DMS79 treated with DMSO at 0.1 percent for 48 hours (cell line): ENCODE measurements around the gene FBLN1.
"Not testable (repeated sequence)": the region's sequence is repeated elsewhere in the genome, so short reads cannot be mapped to it uniquely, and the experiment has no call there.

ENCODE experiments used
- DNase-seq: peaks from one replicate; lab custom pipeline; 2025; lab: John Stamatoyannopoulos, UW

FBLN1 gene

GRCh38 chr22:45502215-45503049 is at the start of gene FBLN1:
TSS of gene FBLN1 (plus strand) at chr22:45502883. CDS start at chr22:45502986, 103 bp downstream.
- no peak for DNase-seq

DNA sequence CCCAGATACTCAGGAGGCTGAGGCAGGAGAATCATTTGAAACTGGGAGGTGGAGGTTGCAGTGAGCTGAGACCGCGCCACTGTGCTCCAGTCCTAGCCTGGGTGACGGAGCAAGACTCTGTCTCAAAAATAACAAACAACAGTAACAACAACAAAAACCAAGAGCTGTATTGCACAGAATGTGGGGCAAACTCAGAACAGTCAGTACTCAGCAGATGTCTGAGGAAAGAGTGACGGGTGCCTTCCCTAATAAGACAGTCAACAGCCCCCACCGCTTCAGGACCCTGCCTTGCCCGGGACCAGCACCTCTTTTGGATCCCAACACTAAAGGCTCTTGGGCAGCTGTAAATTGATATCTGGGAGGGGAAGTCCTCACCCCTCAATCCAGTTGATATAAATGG is 48.9 kb upstream of the FBLN1 start:
- no peak for DNase-seq

GRCh38 chr22:45454275-45454674 is 48.4 kb upstream of the FBLN1 start:
- no peak for DNase-seq

DNA sequence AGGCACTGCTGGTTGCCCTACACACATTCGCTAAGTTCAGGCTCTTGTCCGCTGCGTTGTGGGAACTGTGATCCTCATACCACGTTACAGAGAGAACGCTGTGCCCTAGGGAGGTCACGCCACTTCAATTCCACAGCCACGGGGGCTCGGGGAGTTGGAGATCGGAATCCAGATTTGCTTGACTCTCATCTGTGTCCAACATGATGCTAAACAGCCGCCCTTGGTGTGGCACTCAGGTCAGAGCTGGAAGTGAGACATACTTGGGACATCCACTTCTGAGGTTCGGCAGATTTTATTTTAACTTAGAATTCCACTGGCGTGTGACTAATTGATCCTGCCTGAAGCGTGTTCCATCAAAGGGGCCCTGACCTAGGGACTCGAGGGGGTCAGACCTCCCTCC is 47.5 kb upstream of the FBLN1 start:
- DNase-seq: no peak

GRCh38 chr22:45455621-45456020 is 47.1 kb upstream of the FBLN1 start:
- DNase-seq: no peak

DNA sequence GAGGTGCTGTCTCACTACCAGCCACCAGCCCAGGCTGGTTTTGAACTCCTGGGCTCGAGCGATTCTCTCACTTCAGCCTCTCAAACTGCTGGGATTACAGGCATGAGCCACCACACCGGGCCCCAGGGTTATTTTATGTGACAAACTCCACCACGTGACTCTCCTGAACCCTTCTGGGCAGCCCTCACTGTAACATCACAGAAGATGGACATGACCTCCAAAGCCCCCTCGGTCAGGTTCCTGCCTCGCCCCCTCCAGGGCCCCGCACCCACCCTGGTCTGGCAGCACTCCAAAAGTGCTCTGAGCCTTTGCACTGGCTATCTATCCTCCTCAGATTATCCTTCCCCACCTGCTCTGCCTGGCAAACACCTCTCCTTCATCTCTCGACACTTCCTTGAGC is 45.9 kb upstream of the FBLN1 start:
- DNase-seq: no peak

DNA sequence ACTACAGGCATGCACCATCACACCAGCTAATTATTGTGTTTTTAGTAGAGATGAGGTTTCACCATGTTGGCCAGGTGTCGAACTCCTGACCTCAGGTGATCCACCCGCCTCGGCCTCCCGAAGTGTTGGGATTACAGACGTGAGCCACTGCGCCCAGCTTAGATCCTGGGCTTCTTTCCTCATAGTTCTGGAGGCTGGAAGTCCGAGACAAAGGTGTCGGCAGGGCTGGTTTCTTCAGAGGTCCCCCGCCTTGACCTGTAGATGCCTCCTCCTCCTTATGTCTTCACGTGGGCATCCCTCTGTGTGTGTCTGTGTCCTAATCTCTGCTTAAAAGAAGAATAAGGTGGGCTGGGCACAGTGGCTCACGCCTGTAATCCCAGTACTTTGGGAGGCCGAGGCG is 44.2 kb upstream of the FBLN1 start:
- DNase-seq: no peak

DNA sequence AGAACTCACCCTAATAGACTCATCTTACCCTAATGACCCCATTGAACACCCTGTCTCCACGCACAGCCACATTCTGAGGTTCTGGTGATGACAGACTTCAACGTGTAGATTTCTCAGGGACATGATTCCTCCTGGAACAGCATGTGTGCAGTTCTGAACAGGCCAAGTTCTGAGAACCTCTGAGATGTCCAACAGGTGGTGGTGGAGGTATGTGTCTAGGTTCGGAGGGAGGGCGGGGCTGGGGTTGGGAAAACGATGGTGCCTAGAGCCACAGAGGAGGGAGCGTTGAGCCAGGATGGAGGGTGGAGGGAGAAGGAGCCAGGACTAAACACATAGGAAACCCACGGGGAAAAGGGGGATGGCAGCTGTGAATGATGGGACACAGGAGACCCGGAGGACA is 43.4 kb upstream of the FBLN1 start:
- DNase-seq: no peak

DNA sequence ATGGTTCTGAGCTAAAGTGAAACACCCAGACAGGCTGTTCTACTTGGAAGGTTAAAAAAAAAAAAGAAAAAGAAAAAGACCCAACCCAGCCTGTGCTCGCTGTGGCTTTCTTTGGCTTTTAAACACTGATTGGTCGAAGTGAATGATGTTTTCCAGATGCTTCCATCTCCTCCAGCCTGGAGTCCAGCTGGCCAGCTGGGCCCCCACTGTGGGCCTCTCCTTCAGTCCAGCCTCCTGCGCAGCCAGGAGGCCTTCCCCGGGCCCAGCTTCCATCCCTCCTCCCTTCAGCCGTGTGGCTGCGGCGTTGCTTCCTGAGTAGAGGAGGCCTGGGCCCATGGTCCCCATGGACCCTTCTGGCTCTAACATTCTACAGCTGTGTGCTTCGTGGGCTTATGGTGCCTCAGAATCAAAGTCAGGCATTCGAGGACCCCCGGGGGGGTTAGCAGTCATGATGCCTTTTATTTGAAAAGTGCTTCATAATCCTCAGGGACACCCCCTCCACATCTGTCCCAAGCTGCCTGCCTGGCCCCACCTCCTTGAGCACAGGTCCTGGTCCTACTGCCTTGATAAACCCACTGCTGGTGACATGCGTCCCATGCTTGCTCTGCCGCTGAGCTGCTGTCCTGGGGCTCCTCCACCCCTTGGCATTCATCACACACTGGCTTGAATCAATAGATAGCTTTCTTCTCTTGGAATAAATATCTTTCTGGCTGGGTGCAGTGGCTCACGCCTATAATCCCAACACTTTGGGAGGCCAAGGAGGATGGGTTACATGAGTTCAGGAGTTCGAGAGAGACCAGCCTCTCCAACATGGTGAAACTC is 42.2 kb upstream of the FBLN1 start:
- DNase-seq: no peak

GRCh38 chr22:45462034-45462655 is 40.5 kb upstream of the FBLN1 start:
- peak; percentile 7 for DNase-seq

DNA sequence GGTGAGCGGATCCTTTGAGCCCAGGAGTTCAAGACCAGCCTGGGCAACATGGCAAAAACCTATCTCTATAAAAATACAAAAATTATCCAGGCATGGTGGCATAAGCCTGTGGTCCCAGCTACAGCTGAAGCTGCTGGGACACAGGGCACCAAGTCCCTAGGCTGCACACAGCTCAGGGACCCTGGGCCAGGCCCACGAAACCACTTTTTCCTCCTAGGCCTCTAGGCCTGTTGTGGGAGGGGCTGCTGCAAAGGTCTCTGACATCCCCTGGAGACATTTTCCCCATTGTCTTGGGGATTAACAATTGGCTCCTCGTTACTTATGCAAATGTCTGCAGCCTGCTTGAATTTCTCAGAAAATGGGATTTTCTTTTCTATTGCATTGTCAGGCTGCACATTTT is 39.0 kb upstream of the FBLN1 start:
- DNase-seq: not testable (repeated sequence)

GRCh38 chr22:45465633-45466032 is 37.0 kb upstream of the FBLN1 start:
- no peak for DNase-seq

GRCh38 chr22:45468872-45469271 is 33.8 kb upstream of the FBLN1 start:
- DNase-seq: no peak

- peak; percentile 14 for DNase-seq
These were observed 33.2 kb upstream of the FBLN1 start for GRCh38 chr22:45469281-45470073.

- no peak for DNase-seq
These were observed 31.8 kb upstream of the FBLN1 start for GRCh38 chr22:45470871-45471270.

DNA sequence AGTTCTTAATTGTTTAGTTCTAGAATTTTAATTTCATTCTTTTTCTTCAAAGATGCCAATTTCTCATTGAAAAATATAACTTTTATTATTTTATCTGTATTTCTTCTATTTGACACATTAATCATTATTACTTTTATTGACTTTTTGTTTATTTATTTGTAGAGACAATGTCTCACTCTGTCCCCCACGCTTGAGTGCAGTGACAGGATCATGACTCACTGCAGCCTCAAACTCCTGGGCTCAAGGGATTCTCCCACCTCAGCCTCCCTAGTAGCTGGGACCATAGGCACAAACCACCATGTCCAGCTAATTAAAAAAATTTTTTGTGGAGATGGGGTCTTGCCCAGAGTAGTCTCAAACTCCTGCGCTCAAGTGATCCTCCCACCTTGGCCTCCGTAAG is 30.3 kb upstream of the FBLN1 start:
- DNase-seq: no peak

DNA sequence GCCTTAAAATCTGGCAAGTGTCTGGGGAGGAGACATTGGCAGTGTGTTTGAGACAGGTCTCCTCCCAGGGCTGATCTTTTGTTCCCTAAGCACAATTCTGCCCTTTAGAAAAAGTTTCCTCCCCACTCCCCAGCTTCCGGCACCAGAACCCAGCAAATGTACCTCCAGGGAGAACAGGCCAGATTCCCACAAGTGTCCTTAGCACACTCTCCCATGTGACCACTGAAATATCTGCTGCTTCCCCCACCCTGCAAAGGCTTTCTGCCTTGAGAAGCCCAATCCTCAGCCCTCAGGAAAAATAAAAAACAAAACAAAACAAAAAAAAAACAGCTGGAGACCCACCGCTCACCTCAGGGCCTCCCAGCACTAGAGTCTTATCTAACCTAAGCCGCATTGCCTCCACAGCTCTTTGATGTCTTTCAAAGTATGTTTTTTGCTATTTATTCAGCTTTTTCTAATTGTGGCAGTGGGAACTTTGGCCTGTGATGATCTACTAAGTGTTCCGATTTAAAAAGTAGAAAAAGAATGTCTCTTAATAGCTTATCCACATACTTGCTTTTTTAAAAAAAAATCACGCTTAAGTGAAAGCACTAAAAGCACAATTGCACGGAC is 29.0 kb upstream of the FBLN1 start:
- no peak for DNase-seq

GRCh38 chr22:45475063-45475747 is 27.5 kb upstream of the FBLN1 start:
- no peak for DNase-seq

DNA sequence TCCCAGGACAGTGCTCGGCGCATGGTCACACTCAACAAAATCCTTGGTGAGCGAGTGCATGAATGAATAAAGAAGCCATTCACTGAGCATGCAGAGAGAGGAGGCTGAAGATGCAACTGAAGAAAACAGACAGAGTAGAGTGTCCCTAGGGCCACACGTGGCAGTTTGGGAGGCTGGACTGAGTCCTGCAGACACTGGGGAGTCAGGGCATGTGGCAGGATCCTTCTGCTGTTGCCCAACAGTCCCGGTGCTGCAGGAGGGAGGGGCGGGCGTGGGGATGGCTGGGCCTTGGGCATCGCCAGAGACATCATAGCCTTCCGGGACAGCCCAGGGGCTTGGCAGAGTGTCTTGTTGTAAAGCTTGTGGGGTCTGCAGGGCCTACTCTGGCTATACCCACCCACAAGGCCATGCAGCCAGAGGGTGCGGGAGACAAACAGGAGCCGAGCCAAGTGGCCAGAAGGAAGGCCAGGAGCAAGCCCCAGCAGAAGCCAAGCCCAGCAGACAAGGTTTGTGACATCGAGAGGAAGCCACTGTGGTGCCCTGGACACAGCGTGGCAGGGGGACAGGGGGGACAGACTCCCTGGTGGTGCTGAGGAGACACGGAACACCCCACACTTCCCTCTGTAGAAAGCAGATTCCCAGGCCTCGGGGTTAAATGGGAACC is 26.7 kb upstream of the FBLN1 start:
- no peak for DNase-seq

GRCh38 chr22:45476814-45477213 is 25.9 kb upstream of the FBLN1 start:
- DNase-seq: no peak
